ENCODE results near the gene NAV3.

DNA sequence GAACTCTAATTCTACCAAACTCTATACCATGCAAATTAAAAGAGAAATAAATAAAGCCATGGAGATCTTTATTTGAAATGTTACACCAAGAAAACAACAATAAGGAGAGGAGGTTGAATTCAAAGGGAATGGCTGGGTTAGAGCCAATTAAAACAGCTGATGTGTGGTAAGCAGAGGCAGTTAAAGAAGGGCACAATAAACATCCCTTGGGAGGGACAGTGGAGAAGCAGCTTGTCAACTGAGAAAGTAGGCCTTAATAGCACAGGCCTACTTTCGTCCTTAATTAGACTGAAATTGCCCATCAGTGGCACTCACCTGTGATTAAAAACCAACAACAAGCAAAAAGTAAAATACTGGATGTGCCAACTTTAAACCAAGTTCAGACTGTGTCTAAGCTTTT, 16.3 kb upstream of the NAV3 start:
- no peak for TF ChIP-seq SUZ12 (IDR thresholded peaks at IDR 0.05)
- no peak for TF ChIP-seq ELF4 (IDR thresholded peaks at IDR 0.05)
- TF ChIP-seq FOXM1 (IDR thresholded peaks at IDR 0.05; ENCODE audit: borderline replicate concordance): no peak
- TF ChIP-seq TARDBP (IDR thresholded peaks at IDR 0.05): no peak
- no peak for TF ChIP-seq ZNF384 (IDR thresholded peaks at IDR 0.05)
- TF ChIP-seq ARNT (IDR thresholded peaks at IDR 0.05): no peak
- no peak for TF ChIP-seq FOXA1 (IDR thresholded peaks at IDR 0.05)
- TF ChIP-seq L3MBTL2 (conservative IDR thresholded peaks at IDR 0.05): no peak
- no peak for TF ChIP-seq SP1 (IDR thresholded peaks at IDR 0.05)
- no peak for TF ChIP-seq LEF1 (IDR thresholded peaks at IDR 0.05; ENCODE audit: borderline replicate concordance)
- TF ChIP-seq BHLHE40 (IDR thresholded peaks at IDR 0.05; ENCODE audit: borderline replicate concordance): no peak
- no peak for TF ChIP-seq NFRKB (IDR thresholded peaks at IDR 0.05)
- TF ChIP-seq, protein P1, sequence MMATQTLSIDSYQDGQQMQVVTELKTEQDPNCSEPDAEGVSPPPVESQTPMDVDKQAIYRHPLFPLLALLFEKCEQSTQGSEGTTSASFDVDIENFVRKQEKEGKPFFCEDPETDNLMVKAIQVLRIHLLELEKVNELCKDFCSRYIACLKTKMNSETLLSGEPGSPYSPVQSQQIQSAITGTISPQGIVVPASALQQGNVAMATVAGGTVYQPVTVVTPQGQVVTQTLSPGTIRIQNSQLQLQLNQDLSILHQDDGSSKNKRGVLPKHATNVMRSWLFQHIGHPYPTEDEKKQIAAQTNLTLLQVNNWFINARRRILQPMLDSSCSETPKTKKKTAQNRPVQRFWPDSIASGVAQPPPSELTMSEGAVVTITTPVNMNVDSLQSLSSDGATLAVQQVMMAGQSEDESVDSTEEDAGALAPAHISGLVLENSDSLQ (IDR thresholded peaks at IDR 0.05): no peak
- TF ChIP-seq FOXK2 (IDR thresholded peaks at IDR 0.05): no peak

All from HEK293T (cell line).